Measurements from ENCODE around the gene ZNF398. TPM values are rescaled to one million over a fixed set of nuclear protein-coding genes. Genes with fewer than 3 reads are reported as not detected.

ZNF398 gene
- total RNA-seq, 1 experiment from 2014 or later = 62.1 TPM

- peak within 1 kb of the TSS; percentile 77 for H3K9ac ChIP-seq (ENCODE audit: extremely low read depth, insufficient read length, low read length)
- H2BK15ac ChIP-seq (ENCODE audit: low read depth, low read length) = no peak within 1 kb of the TSS
- peaks cover 12 to 21% of the 10 kb centered on the region in 2 experiments for H3K4me1 Mint-ChIP-seq
- no peaks in the 10 kb centered on the region; a peak in 1 of 5 replicates for H3K9me3 Mint-ChIP-seq
- no peak within 1 kb of the TSS for H2BK20ac ChIP-seq (ENCODE audit: low read depth, low read length, poor library complexity, severe bottlenecking)
- H3K27ac Mint-ChIP-seq = peak within 1 kb of the TSS in 2 of 3 experiments; percentile 87 to 93; a peak in 6 of 7 replicates
- H3K79me2 ChIP-seq (ENCODE audit: insufficient read depth, low read length) = peaks cover 3% of the 10 kb centered on the region; the same call in 1 of the 2 replicates
- H3K4me1 ChIP-seq (ENCODE audit: insufficient read depth, low read length) = no peaks in the 10 kb centered on the region
- H4K5ac ChIP-seq (ENCODE audit: insufficient read length, low read depth, low read length) = no peak within 1 kb of the TSS
- H2BK5ac ChIP-seq (ENCODE audit: insufficient read length, low read length) = no peak within 1 kb of the TSS
- peak within 1 kb of the TSS; percentile 89 to 95 for H3K4me3 Mint-ChIP-seq
- H2AK5ac ChIP-seq (ENCODE audit: insufficient read length, low read length) = no peak within 1 kb of the TSS
- H2AFZ ChIP-seq (ENCODE audit: low read length) = no peak within 1 kb of the TSS
- no peaks in the 10 kb centered on the region for H4K20me1 ChIP-seq (ENCODE audit: control insufficient read depth, insufficient read depth, insufficient read length)
- no peaks in the 10 kb centered on the region for H3K27me3 Mint-ChIP-seq (ENCODE audit: low read depth)
- peaks cover 7% of the 10 kb centered on the region for H3K23me2 ChIP-seq (ENCODE audit: insufficient read length, low read depth, low read length, poor library complexity, severe bottlenecking)
- H3K79me1 ChIP-seq (ENCODE audit: insufficient read depth, low read depth, low read length, poor library complexity, severe bottlenecking) = peaks cover 3% of the 10 kb centered on the region
- H3K4ac ChIP-seq (ENCODE audit: low read depth, low read length) = no peak within 1 kb of the TSS
- H3K9me3 ChIP-seq (ENCODE audit: control insufficient read depth, low read depth, low read length) = no peaks in the 10 kb centered on the region
- no peak within 1 kb of the TSS for H3K27ac ChIP-seq (ENCODE audit: insufficient read length, low read depth, low read length)
- no peak within 1 kb of the TSS for H3K23ac ChIP-seq (ENCODE audit: insufficient read length, low read depth, low read length)
- H3K27me3 ChIP-seq (ENCODE audit: insufficient read depth, low read length) = no peaks in the 10 kb centered on the region
- peak within 1 kb of the TSS; percentile 53 for H3K4me2 ChIP-seq (ENCODE audit: insufficient read depth, insufficient read length, low read length)
- no peak within 1 kb of the TSS for H4K8ac ChIP-seq (replicated peaks; ENCODE audit: insufficient read length, low read depth, low read length)
- no peak within 1 kb of the TSS for H4K91ac ChIP-seq (ENCODE audit: insufficient read length, low read depth, low read length)
- H3K36me3 Mint-ChIP-seq (ENCODE audit: insufficient read depth in 1 of 3, low read depth in 3 of 3) = peaks cover 24 to 37% (median 35%) of the 10 kb centered on the region in 3 experiments
- TF ChIP-seq CTCF (conservative IDR thresholded peaks at IDR 0.05) = peak; percentile 71
- no peak within 1 kb of the TSS for H3T11ph ChIP-seq (ENCODE audit: low read length)
- H3K18ac ChIP-seq (ENCODE audit: insufficient read length, low read depth, low read length) = peak within 1 kb of the TSS; percentile 44
- DNase-seq = peak; percentile 94
- no peak within 1 kb of the TSS for H3K56ac ChIP-seq (ENCODE audit: insufficient read length, low read depth, low read length)
- peak within 1 kb of the TSS; percentile 90 for H3K14ac ChIP-seq (ENCODE audit: insufficient read depth, low read length)
- no CpG with 5 or more reads among the region's 97 CpGs for WGBS (ENCODE audit: extremely low coverage, insufficient read length, low lambda C conversion rate)
- no peak within 1 kb of the TSS for H2BK12ac ChIP-seq (ENCODE audit: insufficient read length, low read depth, low read length)
- no peak within 1 kb of the TSS for H2BK120ac ChIP-seq (ENCODE audit: low read depth, low read length, poor library complexity, severe bottlenecking)
Observed at GRCh38 chr7:149195180-149196150, 48.2 kb downstream of the ZNF398 start, which contains the start of gene ZNF282. Gene ZNF282, plus strand, starts transcription at chr7:149195546. Its CDS starts 44 bp downstream, at chr7:149195590.

Measured in H9 (cell line).